NCI-H226 (cell line): ENCODE results near the gene ACAD8.
"Not testable (repeated sequence)": the region's sequence is repeated elsewhere in the genome, so short reads cannot be mapped to it uniquely, and the experiment has no call there.

Source experiments
- DNase-seq: peaks from one replicate; pipeline ENCODE4 v3.0.0-alpha.2; 2015

ACAD8 gene

DNA sequence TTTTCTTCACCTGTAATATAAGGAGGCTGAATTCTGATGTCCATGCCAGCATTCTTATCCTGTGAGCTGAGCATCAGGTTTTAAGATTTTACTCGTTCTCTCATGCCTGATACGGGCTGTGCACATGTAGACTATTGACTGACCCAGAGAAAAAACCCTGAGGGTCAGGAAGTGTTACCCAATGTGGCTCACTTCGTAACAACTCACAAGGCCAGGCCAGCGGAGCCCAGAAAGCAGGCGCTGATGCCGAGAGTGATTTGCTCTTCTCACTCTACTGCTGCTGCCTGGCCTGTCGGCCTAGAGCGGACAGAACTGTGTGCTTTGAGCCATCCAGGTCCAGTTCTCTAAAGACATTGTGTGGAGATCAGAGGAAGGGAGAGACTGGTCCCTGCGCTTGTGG, 11.0 kb upstream of the ACAD8 start:
- DNase-seq, result no peak

DNA sequence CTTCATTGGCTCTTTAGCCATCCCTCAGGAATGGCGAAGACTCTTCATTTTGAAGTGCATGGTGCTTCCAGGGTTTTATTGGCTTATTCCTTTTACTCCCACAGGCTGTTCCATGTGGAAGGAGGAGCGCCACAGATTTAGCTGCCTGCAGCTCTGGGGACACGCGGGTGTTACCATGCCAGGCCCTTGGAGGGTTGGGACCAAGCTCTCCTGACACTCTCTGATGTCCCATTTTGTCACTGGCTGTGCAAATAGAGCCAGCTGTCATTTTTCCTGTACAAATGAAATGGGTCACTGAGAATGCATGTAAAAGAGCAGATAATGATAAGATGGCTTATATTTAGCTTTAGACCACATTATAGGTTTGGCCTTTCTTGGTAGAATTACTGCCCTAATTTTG, 9.5 kb upstream of the ACAD8 start:
- no peak for DNase-seq

DNA sequence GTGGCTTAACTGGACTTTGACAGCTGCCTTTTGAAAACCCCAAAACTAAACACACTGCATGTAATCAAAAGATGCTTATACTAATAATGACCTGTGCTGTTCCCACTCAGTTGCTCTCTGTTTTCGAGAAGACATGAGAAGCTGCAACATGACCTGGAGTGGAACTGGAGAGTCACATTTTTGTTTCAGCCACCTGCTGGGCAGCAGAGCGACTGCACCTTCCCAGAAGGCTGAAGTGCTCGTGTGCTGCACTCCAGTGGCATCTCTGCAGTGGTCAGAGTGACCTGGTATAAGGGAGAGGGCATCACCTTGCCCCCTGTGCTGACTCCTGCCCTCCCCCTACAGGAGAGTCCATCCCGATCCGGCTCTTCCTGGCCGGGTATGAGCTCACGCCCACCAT, 8.8 kb upstream of the ACAD8 start:
- no peak for DNase-seq

DNA sequence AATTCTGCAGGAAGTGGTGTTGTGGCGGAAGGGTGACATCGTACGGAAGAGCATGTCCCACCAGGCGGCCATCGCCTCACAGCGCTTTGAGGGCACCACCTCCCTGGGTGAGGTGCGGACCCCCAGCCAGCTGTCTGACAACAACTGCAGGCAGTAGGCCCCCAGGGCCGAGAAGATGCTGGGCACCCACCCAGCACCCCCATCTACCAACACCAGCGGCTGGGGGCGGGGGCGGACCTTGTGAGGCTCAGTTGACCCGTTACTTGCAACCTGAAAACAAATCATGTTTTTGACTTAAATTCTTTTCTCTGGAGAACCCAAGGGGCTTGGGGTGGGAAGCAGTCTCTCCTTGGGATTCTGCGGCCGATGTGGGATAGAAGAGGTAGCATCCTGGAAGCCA, 7.9 kb upstream of the ACAD8 start:
- no peak for DNase-seq

DNA sequence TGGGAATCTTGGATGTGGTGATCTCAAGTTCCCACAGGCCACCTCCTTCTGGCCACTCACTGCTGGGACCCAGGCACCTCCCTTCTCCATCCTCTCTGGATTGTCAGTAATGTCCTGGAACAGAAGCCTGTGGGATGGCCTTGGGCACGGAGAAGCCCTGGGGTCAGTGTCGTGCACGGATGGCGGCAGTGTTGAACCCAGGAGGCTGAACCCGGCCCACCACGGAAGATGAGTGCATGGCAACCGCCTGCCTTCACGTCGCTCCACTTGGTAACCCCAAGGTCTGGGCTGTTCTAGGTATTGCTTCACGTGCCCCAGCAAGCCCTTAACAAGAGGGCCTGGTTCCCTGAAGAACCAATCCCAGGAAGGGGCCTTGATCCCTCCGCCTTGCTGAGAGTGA, 7.3 kb upstream of the ACAD8 start:
- DNase-seq, result no peak

DNA sequence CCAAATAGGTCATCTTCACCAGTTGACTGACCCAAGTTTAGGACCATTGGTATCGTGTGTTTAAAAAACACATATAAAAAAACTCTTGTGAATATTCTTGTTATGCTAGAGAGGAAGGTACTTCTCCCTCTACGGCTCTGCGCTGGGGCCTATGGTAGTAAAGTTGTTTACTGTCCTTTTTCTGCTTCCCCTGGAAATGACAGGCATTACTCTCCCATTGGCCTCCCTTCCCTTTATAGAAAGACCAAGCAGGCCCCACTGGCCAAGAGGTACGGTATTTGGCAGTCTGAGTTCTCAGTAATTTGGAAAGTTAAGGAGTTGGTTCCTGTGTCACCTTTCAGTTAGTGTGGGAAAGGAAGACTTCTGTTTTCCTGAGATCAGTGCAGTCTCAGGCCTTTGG, 6.7 kb upstream of the ACAD8 start:
- no peak for DNase-seq

DNA sequence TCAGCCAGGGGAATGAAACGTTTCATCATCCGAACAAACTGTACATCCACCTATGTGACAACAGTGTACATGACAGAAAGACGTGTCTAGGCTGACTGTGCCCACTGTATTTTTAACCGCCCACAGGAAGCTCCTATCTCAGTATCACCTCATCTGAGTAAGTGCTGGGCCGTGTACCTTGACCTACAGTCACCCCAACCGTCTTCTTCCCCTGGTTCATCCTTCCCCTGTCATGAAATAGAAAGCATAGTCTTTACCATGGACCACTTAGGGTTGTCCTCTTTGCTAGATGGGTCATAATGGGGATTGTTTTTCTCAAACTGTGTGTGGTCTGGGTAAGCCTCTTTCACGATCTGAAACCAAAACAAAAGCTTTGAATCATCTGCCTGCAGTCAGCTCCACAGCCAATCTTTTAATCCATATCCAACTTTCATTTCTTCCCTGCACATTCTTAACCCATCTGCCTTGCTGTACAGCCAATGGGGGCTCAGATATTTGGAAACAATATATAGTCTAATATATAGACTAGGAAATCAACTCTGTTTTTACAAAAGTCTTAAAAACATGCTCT, 4.4 kb upstream of the ACAD8 start:
- DNase-seq, result no peak

DNA sequence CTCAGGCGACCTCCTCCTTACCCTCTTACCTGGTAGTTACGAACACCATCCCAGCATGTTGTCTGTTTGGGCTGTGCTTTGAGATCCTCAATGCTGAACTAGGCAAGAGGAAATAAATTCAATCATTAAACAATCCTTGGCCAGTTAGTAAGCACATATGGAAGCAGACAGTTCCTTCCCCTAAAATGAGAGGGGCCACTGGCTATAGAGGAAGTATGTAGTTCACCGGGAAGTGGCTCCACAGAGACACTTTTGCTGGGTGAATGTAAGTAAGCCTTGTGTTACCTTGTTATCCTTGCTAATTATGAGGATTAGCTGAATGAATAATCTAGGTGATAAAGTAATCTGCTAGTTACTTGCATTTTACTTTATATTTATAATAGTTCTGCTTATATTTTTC, 3.1 kb upstream of the ACAD8 start:
- no peak for DNase-seq

DNA sequence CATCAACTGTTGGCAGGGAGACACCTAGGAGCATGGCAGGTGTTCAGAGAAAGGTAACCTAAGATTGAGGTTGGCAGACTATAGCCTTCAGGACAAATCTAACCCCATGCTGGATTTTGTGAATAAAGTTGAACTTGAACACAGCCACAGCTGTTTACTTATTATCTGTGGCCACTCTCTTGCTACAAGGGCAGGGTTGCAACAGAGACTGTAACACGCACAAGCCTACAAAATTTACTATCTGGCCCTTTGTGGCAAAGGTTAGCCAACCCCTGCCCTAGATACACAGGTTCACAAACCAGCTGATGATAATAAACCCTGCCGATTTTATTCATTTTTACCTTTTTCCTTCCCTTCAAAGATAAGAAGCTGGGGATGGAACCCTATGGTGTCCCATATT, 2.7 kb upstream of the ACAD8 start:
- DNase-seq, result no peak

DNA sequence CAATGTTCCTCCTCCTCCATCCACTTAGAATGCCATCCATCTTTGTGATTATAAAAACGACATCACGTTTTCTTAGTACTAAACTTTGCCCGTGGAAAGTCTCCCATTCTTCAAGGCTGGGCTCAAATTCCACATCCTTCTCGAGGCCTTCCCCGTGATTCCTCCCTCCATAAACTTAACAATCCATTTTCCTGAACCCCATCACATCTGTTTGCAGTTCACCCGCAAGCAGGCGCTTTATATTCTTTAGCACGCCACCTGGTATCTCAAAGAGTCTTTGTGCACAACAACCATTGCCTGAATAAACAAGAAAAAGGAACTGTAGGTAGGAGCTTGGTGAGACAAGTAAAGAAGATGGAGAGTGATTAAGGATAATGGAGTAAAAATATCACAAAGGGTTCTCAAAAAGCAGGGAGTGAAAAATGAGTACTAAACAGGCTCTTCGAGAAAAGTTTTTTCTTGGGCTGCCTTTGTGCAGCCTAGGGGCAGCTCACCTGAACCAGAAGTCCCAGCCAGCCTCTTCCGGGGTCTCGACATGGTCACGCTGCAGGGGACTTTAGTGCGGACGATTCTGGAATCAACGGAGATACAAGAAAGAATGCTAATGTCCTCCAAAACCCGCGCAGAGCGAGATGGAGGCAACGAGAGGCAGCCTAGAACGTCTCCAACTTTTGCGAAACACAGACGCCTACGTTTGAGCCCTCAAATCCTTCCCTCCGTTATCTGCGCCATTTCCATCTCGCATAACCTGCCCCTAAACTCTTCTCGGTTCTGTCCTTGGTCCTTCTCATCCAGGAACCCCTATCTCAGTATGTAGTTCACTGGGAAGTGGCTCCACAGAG, 801 bp upstream of the ACAD8 start:
- DNase-seq, result no peak

DNA sequence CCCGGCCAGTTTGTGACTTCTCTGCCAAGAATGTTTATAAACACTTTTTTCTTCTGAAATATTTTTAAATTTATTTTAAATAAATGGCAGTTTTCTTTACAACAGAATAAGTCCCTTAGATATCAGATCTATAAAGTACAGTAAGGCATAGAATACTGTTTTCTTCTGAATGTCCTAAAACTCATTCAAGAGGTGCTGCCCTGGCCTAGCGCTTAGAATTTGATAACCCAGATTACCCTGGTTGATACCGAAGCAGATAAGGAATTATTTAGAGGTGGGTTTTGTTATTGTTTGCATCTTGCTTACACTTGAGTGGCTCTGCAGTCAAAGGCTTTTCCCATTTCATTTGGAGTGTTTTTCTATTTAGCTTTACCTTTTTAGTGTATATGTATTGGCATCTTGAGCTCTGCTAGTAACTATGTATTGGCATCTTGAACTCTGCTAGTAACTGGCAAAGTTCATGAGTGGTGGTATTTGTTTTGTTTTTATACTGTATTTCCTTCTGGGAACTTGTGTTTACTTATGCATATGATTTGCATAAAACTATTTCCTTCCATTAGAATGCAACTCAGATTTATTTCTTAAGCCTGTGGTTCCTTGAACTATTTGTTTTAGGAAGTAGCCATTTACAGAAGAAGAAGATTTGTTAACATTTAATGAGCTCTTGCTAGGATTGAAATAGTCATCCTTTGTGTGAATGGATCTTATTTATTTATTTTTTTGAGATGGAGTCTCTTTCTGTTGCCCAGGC, 1.2 kb downstream of the ACAD8 start:
- no peak for DNase-seq

DNA sequence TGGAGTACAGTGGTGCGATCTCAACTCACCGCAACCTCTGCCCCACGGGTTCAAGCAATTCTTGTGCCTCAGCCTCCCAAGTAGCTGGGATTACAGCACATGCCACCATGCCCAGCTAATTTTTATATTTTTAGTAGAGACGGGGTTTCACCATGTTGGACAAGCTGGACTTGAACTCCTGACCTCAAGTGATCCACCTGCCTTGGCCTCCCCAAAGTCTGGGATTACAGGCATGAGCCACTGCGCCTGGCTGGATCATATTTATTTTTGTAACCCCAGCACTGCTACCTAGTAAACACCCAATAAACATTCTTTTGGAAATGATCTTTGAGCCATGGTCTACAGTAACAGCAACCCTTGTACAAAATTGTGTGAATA, 1.8 kb downstream of the ACAD8 start:
- DNase-seq, result not testable (repeated sequence)

DNA sequence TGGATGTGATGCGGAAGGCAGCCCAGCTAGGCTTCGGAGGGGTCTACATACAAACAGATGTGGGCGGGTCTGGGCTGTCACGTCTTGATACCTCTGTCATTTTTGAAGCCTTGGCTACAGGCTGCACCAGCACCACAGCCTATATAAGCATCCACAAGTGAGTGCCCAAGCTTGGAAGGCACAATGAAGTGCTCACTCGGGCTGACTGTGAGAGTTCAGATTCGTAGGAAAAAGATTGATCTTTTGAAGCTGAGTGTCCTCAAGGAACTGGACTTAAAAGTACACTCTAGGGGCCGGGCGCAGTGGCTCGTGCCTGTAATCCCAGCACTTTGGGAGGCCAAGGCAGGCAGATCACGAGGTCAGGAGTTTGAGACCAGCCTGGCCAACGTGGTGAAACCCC, 3.7 kb downstream of the ACAD8 start:
- no peak for DNase-seq

DNA sequence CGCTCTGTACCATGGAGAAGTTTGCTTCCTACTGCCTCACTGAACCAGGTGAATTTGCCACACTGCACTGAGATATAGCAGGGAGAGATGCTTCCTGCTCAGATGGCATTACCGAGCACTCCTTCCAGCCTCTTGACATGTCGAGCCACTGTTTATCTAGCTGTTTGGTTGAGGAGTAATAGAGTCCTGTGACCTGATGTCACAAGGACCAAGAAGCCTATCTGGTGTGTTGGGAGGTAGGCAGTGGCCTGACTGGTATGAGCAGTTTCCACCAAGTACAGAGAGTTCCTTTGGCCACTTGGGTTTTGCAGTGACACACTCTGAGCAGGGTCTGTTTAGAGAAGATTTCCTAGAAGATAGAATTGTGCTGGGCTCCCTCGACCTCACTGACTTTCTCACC, 5.2 kb downstream of the ACAD8 start:
- DNase-seq, result no peak

DNA sequence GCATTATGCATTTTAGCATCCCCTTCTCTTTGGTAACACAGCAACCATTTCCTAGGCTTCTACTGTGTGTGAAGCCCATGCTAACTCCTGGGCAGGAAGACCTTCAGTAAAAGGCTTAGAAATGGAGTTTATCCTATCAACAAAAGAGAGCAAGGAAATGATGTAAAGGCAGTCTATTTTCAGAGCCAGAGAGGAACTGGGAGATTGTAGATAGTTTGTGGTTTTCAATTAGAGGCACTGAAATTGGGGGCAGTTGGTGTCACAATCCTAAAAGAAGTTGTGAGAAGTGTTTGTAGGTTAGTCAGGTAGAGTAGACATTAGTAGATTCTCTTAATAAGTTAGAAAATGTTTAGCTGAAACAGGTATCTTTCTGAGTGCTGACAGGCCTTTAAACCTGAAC, 7.1 kb downstream of the ACAD8 start:
- DNase-seq, result no peak

DNA sequence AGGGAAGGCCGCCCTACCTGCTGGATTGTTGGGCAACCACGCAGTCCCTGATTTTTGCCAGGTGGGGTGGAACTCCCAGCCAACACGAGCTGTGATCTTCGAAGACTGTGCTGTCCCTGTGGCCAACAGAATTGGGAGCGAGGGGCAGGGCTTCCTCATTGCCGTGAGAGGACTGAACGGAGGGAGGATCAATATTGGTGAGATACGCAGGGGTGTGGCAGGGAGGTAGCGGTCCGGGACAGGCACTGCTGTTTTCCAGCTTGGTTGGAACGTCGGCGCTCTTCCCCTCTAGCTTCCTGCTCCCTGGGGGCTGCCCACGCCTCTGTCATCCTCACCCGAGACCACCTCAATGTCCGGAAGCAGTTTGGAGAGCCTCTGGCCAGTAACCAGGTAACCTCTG, 7.6 kb downstream of the ACAD8 start:
- no peak for DNase-seq

DNA sequence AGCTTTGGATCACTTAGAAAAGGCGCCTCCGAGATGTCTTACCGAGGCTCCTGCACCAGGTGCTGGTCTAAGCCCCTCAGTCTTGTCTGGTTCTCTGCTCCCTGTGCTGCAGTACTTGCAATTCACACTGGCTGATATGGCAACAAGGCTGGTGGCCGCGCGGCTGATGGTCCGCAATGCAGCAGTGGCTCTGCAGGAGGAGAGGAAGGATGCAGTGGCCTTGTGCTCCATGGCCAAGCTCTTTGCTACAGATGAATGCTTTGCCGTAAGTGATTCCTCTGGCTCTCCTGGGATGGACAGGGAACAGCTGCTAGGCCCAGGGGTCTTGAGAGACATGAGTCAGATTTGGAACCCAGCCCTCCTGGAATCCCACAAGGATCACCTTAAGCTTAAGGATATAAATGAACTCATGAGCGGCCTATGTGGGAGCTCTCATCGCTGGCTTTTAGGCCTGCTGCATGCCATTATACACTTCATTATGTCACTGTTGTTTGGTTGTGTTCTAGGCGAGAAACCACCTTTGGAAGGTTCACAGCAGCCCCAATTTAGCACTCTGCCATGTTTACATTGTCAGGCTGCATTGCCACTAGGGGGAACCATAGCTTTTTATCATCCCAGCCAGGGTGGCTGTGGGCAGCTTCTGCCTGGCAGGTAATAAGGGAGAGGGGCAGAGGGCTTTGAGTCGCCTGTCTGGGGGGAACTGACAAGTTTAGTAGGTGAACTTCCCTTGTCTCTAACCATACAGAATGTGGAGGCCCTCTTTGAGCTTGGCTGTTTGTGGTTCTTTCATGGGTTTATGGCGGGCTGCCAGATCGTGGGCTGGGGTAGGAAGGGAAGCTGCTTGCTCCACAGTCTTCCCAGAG, 8.5 kb downstream of the ACAD8 start:
- DNase-seq, result peak; percentile 6

DNA sequence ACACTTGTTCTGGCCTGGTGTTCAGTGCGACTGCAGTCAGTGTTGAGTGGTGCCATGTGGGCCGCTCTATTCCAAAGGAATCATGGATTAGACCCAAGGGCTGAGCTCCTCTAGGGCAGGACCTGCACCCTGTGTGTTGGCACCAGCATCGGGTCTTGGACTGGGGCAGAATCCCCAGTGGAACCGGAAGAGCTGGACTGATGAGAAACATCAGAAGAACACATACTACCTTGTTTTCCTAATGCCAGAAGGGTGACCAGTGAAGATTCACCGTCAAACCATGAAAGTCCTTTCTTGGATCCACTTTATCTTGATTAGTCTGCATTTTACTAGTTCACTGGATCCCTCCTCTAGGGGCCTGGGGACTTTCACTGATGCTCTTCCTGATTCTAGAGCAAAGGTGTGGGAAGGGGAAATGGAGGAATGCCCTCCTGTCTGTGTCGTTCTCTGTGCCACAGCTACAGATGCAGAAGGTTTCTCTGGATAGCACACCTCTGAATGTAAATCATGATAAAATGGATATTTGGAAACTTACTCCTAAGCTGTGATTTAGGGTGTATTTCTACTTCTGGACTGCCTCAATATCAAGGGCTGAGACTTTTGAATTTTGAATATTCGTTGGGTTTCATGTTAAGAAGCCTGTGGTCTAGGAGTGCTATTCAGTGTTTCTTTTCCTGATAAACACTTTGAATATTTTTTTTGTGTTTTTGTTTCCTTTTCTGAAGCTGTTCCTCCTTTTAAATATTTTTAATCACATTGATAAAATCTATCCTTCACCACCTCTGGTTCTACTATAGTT, 11.8 kb downstream of the ACAD8 start:
- DNase-seq, result no peak

DNA sequence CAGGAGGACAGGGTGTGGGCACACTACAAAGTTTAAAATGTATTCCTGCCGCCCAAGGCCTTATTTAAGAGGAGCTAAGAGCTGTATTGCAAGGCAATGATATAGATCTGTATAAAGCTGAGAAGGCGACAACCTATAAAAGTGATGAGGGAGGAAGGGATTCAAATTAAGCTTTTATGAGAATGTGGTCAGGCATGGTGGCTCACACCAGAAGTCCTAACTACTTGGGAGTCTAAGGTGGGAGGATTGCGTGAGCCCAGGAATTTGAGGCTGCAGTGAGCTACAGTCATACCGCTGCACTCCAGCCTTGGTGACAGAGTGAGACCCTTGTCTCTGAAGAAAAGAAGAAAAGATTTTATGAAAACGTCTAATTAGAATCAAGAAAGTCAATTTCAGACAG, 13.1 kb downstream of the ACAD8 start:
- no peak for DNase-seq

DNA sequence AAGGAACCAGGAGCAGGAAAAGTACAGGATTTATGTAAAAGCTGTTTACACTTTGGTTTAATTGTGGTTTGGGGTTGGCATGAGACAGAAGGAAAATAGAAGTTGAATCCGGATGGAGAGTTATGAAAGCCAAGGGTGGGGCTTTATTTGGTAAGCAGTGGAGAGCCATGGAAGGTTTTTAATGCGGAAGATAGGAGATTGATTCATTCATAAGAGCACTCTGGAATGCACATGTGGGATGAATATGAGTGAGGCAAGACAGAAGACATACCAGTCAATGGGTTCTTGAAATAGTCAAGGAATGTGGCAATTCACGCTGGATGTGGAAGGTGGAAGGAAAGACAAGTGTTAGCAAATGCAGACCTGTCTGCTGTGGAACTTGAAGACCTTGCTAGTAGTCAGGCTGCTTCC, 13.5 kb downstream of the ACAD8 start:
- DNase-seq, result peak; percentile 81

DNA sequence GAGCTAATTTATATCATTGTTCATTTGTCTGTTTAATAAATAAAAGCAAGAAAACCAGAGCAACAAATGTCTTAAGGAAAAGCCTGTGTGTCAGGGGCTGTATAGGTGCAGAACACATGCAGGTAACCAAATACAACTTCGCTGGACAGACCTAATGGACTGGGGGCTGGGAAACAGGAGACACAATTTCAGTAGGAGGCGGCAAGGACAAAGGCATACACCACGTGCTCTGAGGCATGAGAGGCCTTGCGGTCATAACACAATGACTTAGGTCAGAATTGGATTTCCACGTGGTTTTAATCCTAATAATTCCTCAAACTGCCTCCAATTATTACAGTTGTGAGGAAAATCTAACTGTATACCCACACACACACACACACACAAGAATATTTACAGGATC, 14.1 kb downstream of the ACAD8 start:
- DNase-seq, result no peak

DNA sequence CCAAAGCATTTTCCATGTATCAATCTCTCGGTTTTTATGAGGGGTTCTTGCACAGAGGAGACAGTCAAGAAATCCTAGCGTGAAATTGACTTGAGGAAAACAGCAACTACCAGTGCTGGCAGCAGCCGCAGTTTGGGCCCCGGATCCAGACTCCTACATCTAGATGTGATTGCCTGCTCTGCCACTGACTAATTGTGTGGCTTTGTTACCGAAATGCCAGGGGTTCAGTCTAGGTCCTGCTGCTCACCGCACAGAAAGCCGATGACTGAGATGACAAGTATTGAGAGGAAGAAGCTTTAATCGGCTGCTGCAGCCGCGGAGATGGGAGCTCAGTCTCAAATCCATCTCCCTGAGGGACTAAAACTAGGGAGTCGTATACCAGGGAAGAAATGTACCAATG, 14.6 kb downstream of the ACAD8 start:
- no peak for DNase-seq
